ENCODE results near the gene GRID1.

The GRID1 gene

GRCh38 chr10:86065711-86066251 lies 300.8 kb downstream of the GRID1 start:
- TF ChIP-seq ZFX (IDR thresholded peaks at IDR 0.05; ENCODE audit: borderline replicate concordance) = no peak
- TF ChIP-seq CTCF (IDR thresholded peaks at IDR 0.05) = no peak
- no peak overlapping the region for H3K27ac ChIP-seq

- TF ChIP-seq ZFX (IDR thresholded peaks at IDR 0.05; ENCODE audit: borderline replicate concordance) = no peak
- TF ChIP-seq CTCF (IDR thresholded peaks at IDR 0.05) = no peak
- H3K27ac ChIP-seq = no peak overlapping the region
Measured at GRCh38 chr10:86064931-86065662, 301.5 kb downstream of the GRID1 start.

- TF ChIP-seq ZFX (IDR thresholded peaks at IDR 0.05; ENCODE audit: borderline replicate concordance) = no peak
- TF ChIP-seq CTCF (IDR thresholded peaks at IDR 0.05) = no peak
- no peak overlapping the region for H3K27ac ChIP-seq
Measured at GRCh38 chr10:86064219-86064618, 302.4 kb downstream of the GRID1 start.

- TF ChIP-seq CTCF (IDR thresholded peaks at IDR 0.05) (no peak), ZFX (IDR thresholded peaks at IDR 0.05; ENCODE audit: borderline replicate concordance) (no peak)
- H3K27ac ChIP-seq = no peak overlapping the region
Measured at GRCh38 chr10:86063341-86063740, 303.3 kb downstream of the GRID1 start.

- TF ChIP-seq ZFX (IDR thresholded peaks at IDR 0.05; ENCODE audit: borderline replicate concordance) (no peak), CTCF (IDR thresholded peaks at IDR 0.05) (no peak)
- no peak overlapping the region for H3K27ac ChIP-seq
Measured at GRCh38 chr10:86062647-86063145, 303.9 kb downstream of the GRID1 start.

- TF ChIP-seq ZFX (IDR thresholded peaks at IDR 0.05; ENCODE audit: borderline replicate concordance) (no peak), CTCF (IDR thresholded peaks at IDR 0.05) (no peak)
- no peak overlapping the region for H3K27ac ChIP-seq
Measured at GRCh38 chr10:86062198-86062550, 304.4 kb downstream of the GRID1 start.

All from 22Rv1 (cell line).